ENCODE measurements around the gene HTR7.
A peak's percentile ranks its signal among the peaks of the same experiment; 100 is the strongest.
"Not testable (repeated sequence)": the region's sequence is repeated elsewhere in the genome, so short reads cannot be mapped to it uniquely, and the experiment has no call there.

Gene HTR7

GRCh38 chr10:90887555-90887954, 29.7 kb upstream of the HTR7 start:
- H3K27ac ChIP-seq: no peak overlapping the region
- no peak for TF ChIP-seq CTCF (conservative IDR thresholded peaks at IDR 0.05)

- H3K27ac ChIP-seq: no peak overlapping the region
- no peak for TF ChIP-seq CTCF (conservative IDR thresholded peaks at IDR 0.05)
Observed at GRCh38 chr10:90885176-90885575, 27.3 kb upstream of the HTR7 start.

- no peak for TF ChIP-seq CTCF (conservative IDR thresholded peaks at IDR 0.05)
- H3K27ac ChIP-seq: no peak overlapping the region
Observed at GRCh38 chr10:90884431-90884830, 26.6 kb upstream of the HTR7 start.

- not testable (repeated sequence) for H3K27ac ChIP-seq
- peak; percentile 82 for TF ChIP-seq CTCF (conservative IDR thresholded peaks at IDR 0.05)
Observed at GRCh38 chr10:90880059-90880719, 22.4 kb upstream of the HTR7 start.

- H3K27ac ChIP-seq: no peak overlapping the region
Observed at GRCh38 chr10:90879062-90879461, 21.2 kb upstream of the HTR7 start.

GRCh38 chr10:90872648-90873020, 14.8 kb upstream of the HTR7 start:
- H3K27ac ChIP-seq: peak overlapping the region; percentile 75; the same call in 1 of the 2 replicates
- TF ChIP-seq CTCF (conservative IDR thresholded peaks at IDR 0.05): no peak

More at GRCh38 chr10:90879062-90879461, 21.2 kb upstream of the HTR7 start:
- TF ChIP-seq CTCF (conservative IDR thresholded peaks at IDR 0.05): no peak

GRCh38 chr10:90871766-90872647, 14.2 kb upstream of the HTR7 start, which contains the start of gene RPP30:
TSS of gene RPP30 (plus strand) at chr10:90871974. CDS start at chr10:90871987, 13 bp downstream.
- H3K27ac ChIP-seq: peak within 1 kb of the TSS; percentile 75
- TF ChIP-seq CTCF (conservative IDR thresholded peaks at IDR 0.05): no peak

Measured in VCaP (cell line).